H9 (cell line): Measurements from ENCODE around the gene MYO1E. TPM values are rescaled to one million over a fixed set of nuclear protein-coding genes. Genes with fewer than 3 reads are reported as not detected.

Source experiments
- DNase-seq: peaks from one replicate; pipeline ENCODE4 v3.0.0-alpha.2; 2017
- H2AFZ ChIP-seq: one replicate; pipeline ENCODE4 v1.6.1; 2013; ENCODE audit warnings: mild to moderate bottlenecking, low read length, control low read depth, moderate library complexity
- H2AK5ac ChIP-seq: 2 replicates; pipeline ENCODE4 v1.6.1; 2013; ENCODE audit warnings: low read length, control low read depth, mixed read lengths; ENCODE audit not compliant: insufficient read length
- H2BK120ac ChIP-seq: one replicate; pipeline ENCODE4 v1.6.1; 2013; ENCODE audit warnings: low read depth, mild to moderate bottlenecking, low read length, control low read depth, inconsistent platforms; ENCODE audit not compliant: poor library complexity, severe bottlenecking
- H2BK12ac ChIP-seq: 2 replicates; pipeline ENCODE4 v1.6.1; 2013; ENCODE audit warnings: low read length, control low read depth, mixed read lengths, low read depth; ENCODE audit not compliant: insufficient read length
- H2BK15ac ChIP-seq: 2 replicates; pipeline ENCODE4 v1.6.1; 2013; ENCODE audit warnings: low read depth, low read length, control low read depth
- H2BK20ac ChIP-seq: one replicate; pipeline ENCODE4 v1.6.1; 2013; ENCODE audit warnings: low read depth, mild to moderate bottlenecking, low read length, control low read depth, inconsistent platforms; ENCODE audit not compliant: poor library complexity, severe bottlenecking
- H2BK5ac ChIP-seq: 2 replicates; pipeline ENCODE4 v1.6.1; 2013; ENCODE audit warnings: low read length, control low read depth, mixed read lengths; ENCODE audit not compliant: insufficient read length
- H3K14ac ChIP-seq: 2 replicates; pipeline ENCODE4 v1.6.1; 2013; ENCODE audit warnings: low read length, control low read depth; ENCODE audit not compliant: insufficient read depth
- H3K18ac ChIP-seq: 2 replicates; pipeline ENCODE4 v1.6.1; 2013; ENCODE audit warnings: low read depth, mild to moderate bottlenecking, mixed read lengths, low read length, control low read depth; ENCODE audit not compliant: insufficient read length
- H3K23ac ChIP-seq: 2 replicates; pipeline ENCODE4 v1.6.1; 2013; ENCODE audit warnings: low read length, control low read depth, mixed read lengths, low read depth; ENCODE audit not compliant: insufficient read length
- H3K23me2 ChIP-seq: 2 replicates; pipeline ENCODE4 v1.6.1; 2013; ENCODE audit warnings: low read depth, mild to moderate bottlenecking, mixed read lengths, low read length, control low read depth; ENCODE audit not compliant: insufficient read length, poor library complexity, severe bottlenecking
- H3K27ac ChIP-seq: 2 replicates; pipeline ENCODE4 v1.5.1; 2013; ENCODE audit warnings: low read length, control low read depth, mixed read lengths, low read depth; ENCODE audit not compliant: insufficient read length
- H3K27me3 ChIP-seq: 2 replicates; pipeline ENCODE4 v1.6.1; 2013; ENCODE audit warnings: low read length, control low read depth, inconsistent platforms; ENCODE audit not compliant: insufficient read depth
- H3K4ac ChIP-seq: 2 replicates; pipeline ENCODE4 v1.6.1; 2013; ENCODE audit warnings: low read depth, mild to moderate bottlenecking, control low read depth, inconsistent platforms, low read length, moderate library complexity
- H3K4me1 ChIP-seq: 2 replicates; pipeline ENCODE4 v1.6.1; 2013; ENCODE audit warnings: low read length, control low read depth, inconsistent platforms; ENCODE audit not compliant: insufficient read depth
- H3K4me2 ChIP-seq: 2 replicates; pipeline ENCODE4 v1.6.1; 2013; ENCODE audit warnings: low read length, control low read depth, mixed read lengths; ENCODE audit not compliant: insufficient read length, insufficient read depth
- H3K56ac ChIP-seq: 2 replicates; pipeline ENCODE4 v1.6.1; 2013; ENCODE audit warnings: low read depth, mild to moderate bottlenecking, mixed read lengths, low read length, control low read depth; ENCODE audit not compliant: insufficient read length
- H3K79me1 ChIP-seq: 2 replicates; pipeline ENCODE4 v1.6.1; 2013; ENCODE audit warnings: low read depth, mild to moderate bottlenecking, moderate library complexity, low read length, control low read depth, inconsistent platforms; ENCODE audit not compliant: insufficient read depth, poor library complexity, severe bottlenecking
- H3K79me2 ChIP-seq: 2 replicates; pipeline ENCODE4 v1.6.1; 2013; ENCODE audit warnings: low read length, control low read depth, inconsistent platforms; ENCODE audit not compliant: insufficient read depth
- H3K9ac ChIP-seq: 2 replicates; pipeline ENCODE4 v1.6.1; 2013; ENCODE audit warnings: low read length, control low read depth, mixed read lengths; ENCODE audit not compliant: insufficient read length; ENCODE audit errors: extremely low read depth
- H3K9me3 ChIP-seq: one replicate; pipeline ENCODE4 v1.6.1; 2013; ENCODE audit warnings: low read depth, low read length, inconsistent platforms; ENCODE audit not compliant: control insufficient read depth
- H3T11ph ChIP-seq: one replicate; pipeline ENCODE4 v1.6.1; 2013; ENCODE audit warnings: mild to moderate bottlenecking, low read length, control low read depth, inconsistent platforms
- H4K20me1 ChIP-seq: one replicate; pipeline ENCODE4 v1.6.1; 2013; ENCODE audit not compliant: control insufficient read depth, insufficient read length, insufficient read depth
- H4K5ac ChIP-seq: 2 replicates; pipeline ENCODE4 v1.6.1; 2013; ENCODE audit warnings: low read depth, mild to moderate bottlenecking, mixed read lengths, low read length, control low read depth; ENCODE audit not compliant: insufficient read length
- H4K8ac ChIP-seq: replicated peaks from 2 replicates; pipeline ENCODE4 v1.6.1; 2013; ENCODE audit warnings: low read length, control low read depth, mixed read lengths, low read depth; ENCODE audit not compliant: insufficient read length
- H4K91ac ChIP-seq: 2 replicates; pipeline ENCODE4 v1.6.1; 2013; ENCODE audit warnings: low read depth, mild to moderate bottlenecking, moderate library complexity, mixed read lengths, low read length, control low read depth; ENCODE audit not compliant: insufficient read length
- H3K27ac Mint-ChIP-seq, 3 experiments: 2 replicates in 2 of 3; 3 replicates in 1 of 3; pipeline ENCODE4 v1.8.0; 2020 to 2021; ENCODE audit warnings: mixed read lengths in 3 of 3, mild to moderate bottlenecking in 1 of 3, moderate library complexity in 1 of 3
- H3K27me3 Mint-ChIP-seq: 2 replicates; pipeline ENCODE4 v1.8.0; 2021; ENCODE audit warnings: low read depth, mild to moderate bottlenecking, moderate library complexity, mixed read lengths
- H3K36me3 Mint-ChIP-seq, 3 experiments: 2 replicates in 2 of 3; 3 replicates in 1 of 3; pipeline ENCODE4 v1.8.0; 2020 to 2021; ENCODE audit warnings: low read depth in 3 of 3, mixed read lengths in 3 of 3; ENCODE audit not compliant: insufficient read depth in 1 of 3
- H3K4me1 Mint-ChIP-seq, 2 experiments: 2 replicates each; pipeline ENCODE4 v1.8.0; 2020; ENCODE audit warnings: mixed read lengths in 2 of 2
- H3K4me3 Mint-ChIP-seq, 2 experiments: 2 replicates in 1 of 2; 3 replicates in 1 of 2; pipeline ENCODE4 v1.8.0; 2020 to 2021; ENCODE audit warnings: mild to moderate bottlenecking in 2 of 2, mixed read lengths in 2 of 2, moderate library complexity in 1 of 2
- H3K9me3 Mint-ChIP-seq, 2 experiments: 2 replicates in 1 of 2; 3 replicates in 1 of 2; pipeline ENCODE4 v1.8.0; 2020; ENCODE audit warnings: mild to moderate bottlenecking in 2 of 2, mixed read lengths in 2 of 2, moderate library complexity in 1 of 2
- CTCF ChIP-seq: fragments of 200-600 bp; sonication (generic); conservative IDR thresholded peaks from 3 replicates; pipeline ENCODE4 v1.8.0; 2021; ENCODE audit warnings: antibody characterized with exemption, mild to moderate bottlenecking
- WGBS: extraction: QIAGEN DNeasy Blood & Tissue Kit; methylation state at CpG from one replicate; pipeline ENCODE4 v1.1.7; 2013; ENCODE audit warnings: missing lambda C conversion rate, low lambda C conversion rate, mixed read lengths; ENCODE audit not compliant: insufficient read length; ENCODE audit errors: extremely low coverage; 5-methylcytosine and 5-hydroxymethylcytosine counted together
- total RNA-seq: library from RNA; stranded (reverse); gene quantifications from 2 replicates; pipeline ENCODE4 v1.2.1, GENCODE V29; 2021

The MYO1E gene
- total RNA-seq, 1 experiment from 2014 or later = 235 TPM

- Mint-ChIP-seq H3K27me3 (no peaks in the 10 kb centered on the region), H3K4me3 (no peak overlapping the region), H3K36me3 (peaks cover 2 to 22% (median 20%) of the 10 kb centered on the region in 3 experiments), H3K4me1 (peaks cover 17 to 20% of the 10 kb centered on the region in 2 experiments), H3K27ac (peak overlapping the region; percentile 38 to 82 (median 81); a peak in 5 of 7 replicates), H3K9me3 (no peaks in the 10 kb centered on the region)
- Histone ChIP-seq H2BK20ac (no peak overlapping the region), H3K79me1 (no peaks in the 10 kb centered on the region), H3K18ac (no peak overlapping the region), H3K23me2 (no peaks in the 10 kb centered on the region), H3K27me3 (no peaks in the 10 kb centered on the region), H3K4me2 (no peak overlapping the region), H3K23ac (no peak overlapping the region), H4K20me1 (no peaks in the 10 kb centered on the region), H3K9me3 (no peaks in the 10 kb centered on the region), H3K27ac (no peak overlapping the region), H3K14ac (no peak overlapping the region), H2AFZ (no peak overlapping the region), H2BK120ac (no peak overlapping the region), H2BK12ac (no peak overlapping the region), H3K79me2 (no peaks in the 10 kb centered on the region), H4K8ac (no peak overlapping the region), H3K9ac (no peak overlapping the region), H3K56ac (no peak overlapping the region), H4K91ac (no peak overlapping the region), H2AK5ac (no peak overlapping the region), H3K4ac (no peak overlapping the region), H2BK15ac (no peak overlapping the region), H2BK5ac (no peak overlapping the region), H3K4me1 (peaks cover 3% of the 10 kb centered on the region; the same call in 1 of the 2 replicates), H3T11ph (no peak overlapping the region), H4K5ac (no peak overlapping the region)
- WGBS = no CpG with 5 or more reads among the region's 5 CpGs
- no peak for TF ChIP-seq CTCF
- DNase-seq = no peak
Observed at GRCh38 chr15:59237924-59238331, 134.7 kb downstream of the MYO1E start.
